Activated naive CD8-positive, alpha-beta T cell treated with anti-CD3 and anti-CD28 coated beads, Interleukin-2, amount 50 U/mL, for 24 hours (primary cell): ENCODE measurements around the gene EXD3.

ENCODE experiments used
- ATAC-seq: fragments of 150-1000 bp; cut with Tn5 transposase; one replicate; pipeline ENCODE4 v1.10.0; 2021
- DNase-seq: peaks from one replicate; pipeline ENCODE4 v3.0.0; 2021
- H3K27ac Mint-ChIP-seq: one replicate; pipeline ENCODE4 v1.8.0; 2021; ENCODE audit warnings: mild to moderate bottlenecking, mixed read lengths
- H3K27me3 Mint-ChIP-seq: one replicate; pipeline ENCODE4 v1.8.0; 2021; ENCODE audit warnings: mixed read lengths
- H3K36me3 Mint-ChIP-seq: one replicate; pipeline ENCODE4 v1.8.0; 2021; ENCODE audit warnings: low read depth, mixed read lengths
- H3K4me1 Mint-ChIP-seq: one replicate; pipeline ENCODE4 v1.8.0; 2021; ENCODE audit warnings: mixed read lengths
- H3K4me3 Mint-ChIP-seq: one replicate; pipeline ENCODE4 v1.8.0; 2021; ENCODE audit warnings: mild to moderate bottlenecking, moderate library complexity, mixed read lengths
- H3K9me3 Mint-ChIP-seq: one replicate; pipeline ENCODE4 v1.8.0; 2021; ENCODE audit warnings: mixed read lengths

Gene EXD3

GRCh38 chr9:137405677-137406081, 17.3 kb downstream of the EXD3 start:
- H3K4me3 Mint-ChIP-seq, result no peak overlapping the region
- no peak overlapping the region for H3K27ac Mint-ChIP-seq
- H3K4me1 Mint-ChIP-seq, result peaks cover 9% of the 10 kb centered on the region
- DNase-seq (no peak), ATAC-seq (no peak)
- H3K36me3 Mint-ChIP-seq, result peaks cover 8% of the 10 kb centered on the region
- peaks cover 2% of the 10 kb centered on the region for H3K27me3 Mint-ChIP-seq
- H3K9me3 Mint-ChIP-seq, result no peaks in the 10 kb centered on the region

GRCh38 chr9:137404961-137405567, 17.9 kb downstream of the EXD3 start:
- Mint-ChIP-seq H3K4me1 (peaks cover 10% of the 10 kb centered on the region), H3K27ac (no peak overlapping the region), H3K27me3 (peaks cover 2% of the 10 kb centered on the region), H3K36me3 (peaks cover 9% of the 10 kb centered on the region), H3K9me3 (no peaks in the 10 kb centered on the region), H3K4me3 (no peak overlapping the region)
- ATAC-seq (no peak), DNase-seq (no peak)

GRCh38 chr9:137403269-137403668, 19.7 kb downstream of the EXD3 start:
- ATAC-seq (no peak), DNase-seq (no peak)
- Mint-ChIP-seq H3K27ac (no peak overlapping the region), H3K27me3 (peaks cover 2% of the 10 kb centered on the region), H3K36me3 (peaks cover 12% of the 10 kb centered on the region), H3K4me1 (peaks cover 18% of the 10 kb centered on the region), H3K4me3 (no peak overlapping the region), H3K9me3 (no peaks in the 10 kb centered on the region)

GRCh38 chr9:137402746-137403145, 20.2 kb downstream of the EXD3 start:
- DNase-seq, result no peak
- ATAC-seq, result no peak
- Mint-ChIP-seq H3K27me3 (peaks cover 2% of the 10 kb centered on the region), H3K4me1 (peaks cover 24% of the 10 kb centered on the region), H3K4me3 (no peak overlapping the region), H3K36me3 (peaks cover 12% of the 10 kb centered on the region), H3K9me3 (no peaks in the 10 kb centered on the region), H3K27ac (no peak overlapping the region)

- Mint-ChIP-seq H3K27ac (no peak overlapping the region), H3K4me3 (no peak overlapping the region), H3K27me3 (no peaks in the 10 kb centered on the region), H3K9me3 (no peaks in the 10 kb centered on the region), H3K36me3 (peaks cover 12% of the 10 kb centered on the region), H3K4me1 (peaks cover 27% of the 10 kb centered on the region)
- DNase-seq (no peak), ATAC-seq (no peak)
Measured at GRCh38 chr9:137398561-137399468, 24.1 kb downstream of the EXD3 start.

- peaks cover 12% of the 10 kb centered on the region for H3K36me3 Mint-ChIP-seq
- H3K27ac Mint-ChIP-seq, result peak overlapping the region; percentile 59
- H3K9me3 Mint-ChIP-seq, result no peaks in the 10 kb centered on the region
- H3K4me3 Mint-ChIP-seq, result no peak overlapping the region
- peak; percentile 95 for ATAC-seq
- H3K27me3 Mint-ChIP-seq, result no peaks in the 10 kb centered on the region
- peak; percentile 50 for DNase-seq
- H3K4me1 Mint-ChIP-seq, result peaks cover 27% of the 10 kb centered on the region
Measured at GRCh38 chr9:137397675-137398423, 25.1 kb downstream of the EXD3 start.

- peaks cover 25% of the 10 kb centered on the region for H3K4me1 Mint-ChIP-seq
- H3K4me3 Mint-ChIP-seq, result no peak overlapping the region
- H3K27ac Mint-ChIP-seq, result peak overlapping the region; percentile 59
- ATAC-seq (no peak), DNase-seq (no peak)
- no peaks in the 10 kb centered on the region for H3K9me3 Mint-ChIP-seq
- H3K36me3 Mint-ChIP-seq, result peaks cover 4% of the 10 kb centered on the region
- H3K27me3 Mint-ChIP-seq, result no peaks in the 10 kb centered on the region
Measured at GRCh38 chr9:137396634-137397367, 26.2 kb downstream of the EXD3 start.

GRCh38 chr9:137396227-137396626, 26.7 kb downstream of the EXD3 start:
- H3K9me3 Mint-ChIP-seq, result no peaks in the 10 kb centered on the region
- DNase-seq (no peak), ATAC-seq (no peak)
- H3K27me3 Mint-ChIP-seq, result no peaks in the 10 kb centered on the region
- H3K27ac Mint-ChIP-seq, result no peak overlapping the region
- no peak overlapping the region for H3K4me3 Mint-ChIP-seq
- peaks cover 25% of the 10 kb centered on the region for H3K4me1 Mint-ChIP-seq
- H3K36me3 Mint-ChIP-seq, result peaks cover 4% of the 10 kb centered on the region

- peaks cover 4% of the 10 kb centered on the region for H3K36me3 Mint-ChIP-seq
- DNase-seq (no peak), ATAC-seq (no peak)
- H3K27me3 Mint-ChIP-seq, result no peaks in the 10 kb centered on the region
- H3K9me3 Mint-ChIP-seq, result no peaks in the 10 kb centered on the region
- H3K27ac Mint-ChIP-seq, result no peak overlapping the region
- no peak overlapping the region for H3K4me3 Mint-ChIP-seq
- peaks cover 25% of the 10 kb centered on the region for H3K4me1 Mint-ChIP-seq
Measured at GRCh38 chr9:137395666-137396010, 27.3 kb downstream of the EXD3 start.

GRCh38 chr9:137394866-137395665, 27.9 kb downstream of the EXD3 start:
- H3K36me3 Mint-ChIP-seq, result peaks cover 3% of the 10 kb centered on the region
- H3K4me3 Mint-ChIP-seq, result no peak overlapping the region
- DNase-seq (no peak), ATAC-seq (no peak)
- H3K27ac Mint-ChIP-seq, result no peak overlapping the region
- no peaks in the 10 kb centered on the region for H3K27me3 Mint-ChIP-seq
- H3K9me3 Mint-ChIP-seq, result no peaks in the 10 kb centered on the region
- H3K4me1 Mint-ChIP-seq, result peaks cover 24% of the 10 kb centered on the region

- DNase-seq, result no peak
- no peaks in the 10 kb centered on the region for H3K36me3 Mint-ChIP-seq
Measured at GRCh38 chr9:137393176-137394150, 29.5 kb downstream of the EXD3 start.

GRCh38 chr9:137392232-137393007, 30.5 kb downstream of the EXD3 start:
- H3K27ac Mint-ChIP-seq, result no peak overlapping the region
- no peak for ATAC-seq
- no peaks in the 10 kb centered on the region for H3K36me3 Mint-ChIP-seq

More at GRCh38 chr9:137393176-137394150, 29.5 kb downstream of the EXD3 start:
- no peak for ATAC-seq
- H3K4me1 Mint-ChIP-seq, result peaks cover 16% of the 10 kb centered on the region
- no peak overlapping the region for H3K4me3 Mint-ChIP-seq
- H3K9me3 Mint-ChIP-seq, result no peaks in the 10 kb centered on the region
- no peaks in the 10 kb centered on the region for H3K27me3 Mint-ChIP-seq
- no peak overlapping the region for H3K27ac Mint-ChIP-seq

More at GRCh38 chr9:137392232-137393007, 30.5 kb downstream of the EXD3 start:
- H3K4me1 Mint-ChIP-seq, result peaks cover 9% of the 10 kb centered on the region
- no peaks in the 10 kb centered on the region for H3K27me3 Mint-ChIP-seq
- no peak for DNase-seq
- H3K4me3 Mint-ChIP-seq, result no peak overlapping the region
- H3K9me3 Mint-ChIP-seq, result no peaks in the 10 kb centered on the region
